H1 (cell line): Measurements from ENCODE around the gene FSIP1. TPM values are rescaled to one million over a fixed set of nuclear protein-coding genes. Genes with fewer than 3 reads are reported as not detected.
A peak's percentile ranks its signal among the peaks of the same experiment; 100 is the strongest.

Source experiments
- CTCF ChIA-PET: fragments of 300-600 bp; sonication (Branson Sonifier 250); formaldehyde crosslinking; loops from one replicate; lab custom pipeline; 2021; ENCODE audit not compliant: partially characterized antibody; lab: Charles Lee
- POLR2A ChIA-PET: fragments of 300-600 bp; sonication (Branson Sonifier 250); formaldehyde crosslinking; loops from one replicate; lab custom pipeline; 2021; ENCODE audit warnings: inconsistent platforms; ENCODE audit not compliant: partially characterized antibody; lab: Charles Lee
- DNase-seq, 2 experiments: peaks; one replicate each; pipeline versions ENCODE4 v3.0.0 to v3.0.0-alpha.2; 2010 to 2022; ENCODE audit warnings: low spot score in 2 of 2, low read depth in 1 of 2, mixed read lengths in 1 of 2
- FAIRE-seq: peaks from 2 replicates; lab custom pipeline; 2011; peaks lifted over from hg19 to GRCh38; lab: Jason Lieb, UNC
- H2AFZ ChIP-seq: 2 replicates; pipeline ENCODE4 v1.8.1; 2012; ENCODE audit warnings: low read length, inconsistent platforms
- H2AK5ac ChIP-seq: 2 replicates; pipeline ENCODE4 v1.6.1; 2013; ENCODE audit warnings: low read depth, low read length
- H2BK120ac ChIP-seq: replicated peaks from 2 replicates; pipeline ENCODE3; 2013; ENCODE audit warnings: low read depth, low read length, inconsistent platforms
- H2BK12ac ChIP-seq: 2 replicates; pipeline ENCODE4 v1.6.1; 2013; ENCODE audit warnings: low read depth, low read length
- H2BK15ac ChIP-seq: 2 replicates; pipeline ENCODE4 v1.6.1; 2013; ENCODE audit warnings: low read length
- H2BK20ac ChIP-seq: 2 replicates; pipeline ENCODE4 v1.6.1; 2013; ENCODE audit warnings: low read length
- H2BK5ac ChIP-seq: 2 replicates; pipeline ENCODE4 v1.6.1; 2013; ENCODE audit warnings: low read depth, low read length
- H3K14ac ChIP-seq: 2 replicates; pipeline ENCODE4 v1.6.1; 2013; ENCODE audit warnings: inconsistent platforms; ENCODE audit not compliant: insufficient read length
- H3K18ac ChIP-seq: 2 replicates; pipeline ENCODE4 v1.6.1; 2013; ENCODE audit warnings: low read length; ENCODE audit errors: extremely low read depth
- H3K23ac ChIP-seq: 2 replicates; pipeline ENCODE4 v1.6.1; 2013; ENCODE audit warnings: inconsistent platforms; ENCODE audit not compliant: insufficient read length
- H3K23me2 ChIP-seq: 2 replicates; pipeline ENCODE4 v1.6.1; 2013; ENCODE audit warnings: low read depth, low read length
- H3K27ac ChIP-seq: 2 replicates; pipeline ENCODE4 v1.6.1; 2011; ENCODE audit warnings: low read depth, low read length, inconsistent platforms
- H3K27me3 ChIP-seq, 4 experiments: replicated peaks in 1 of 4; 1 replicate in 1 of 4; 2 replicates in 3 of 4; pipeline versions ENCODE4 v1.6.1 to v1.8.1; 2011 to 2013; ENCODE audit warnings: low read length in 3 of 4, mild to moderate bottlenecking in 3 of 4, inconsistent platforms in 2 of 4, mixed read lengths in 2 of 4, moderate library complexity in 1 of 4; ENCODE audit not compliant: control insufficient read depth in 3 of 4, insufficient read depth in 3 of 4; ENCODE audit errors: extremely low read depth in 1 of 4
- H3K36me3 ChIP-seq, 4 experiments: 2 replicates each; pipeline versions ENCODE4 v1.6.1 to v1.8.1; 2011 to 2013; ENCODE audit warnings: mild to moderate bottlenecking in 4 of 4, low read length in 3 of 4, moderate library complexity in 2 of 4, control low read depth in 1 of 4, inconsistent platforms in 1 of 4; ENCODE audit not compliant: insufficient read depth in 4 of 4, control insufficient read depth in 2 of 4
- H3K4ac ChIP-seq: replicated peaks from 2 replicates; pipeline ENCODE3; 2013; ENCODE audit warnings: low read length, low read depth, mixed read lengths, inconsistent platforms; ENCODE audit not compliant: insufficient read length
- H3K4me1 ChIP-seq, 4 experiments: replicated peaks in 1 of 4; 1 replicate in 1 of 4; 2 replicates in 3 of 4; pipeline versions ENCODE4 v1.6.1 to v1.8.1; 2011 to 2013; ENCODE audit warnings: low read length in 3 of 4, inconsistent platforms in 2 of 4, mixed read lengths in 1 of 4; ENCODE audit not compliant: insufficient read depth in 4 of 4, control insufficient read depth in 3 of 4
- H3K4me2 ChIP-seq, 2 experiments: 2 replicates each; pipeline versions ENCODE4 v1.6.1 to v1.8.1; 2011 to 2013; ENCODE audit warnings: low read depth in 2 of 2, low read length in 2 of 2, control low read depth in 1 of 2, inconsistent platforms in 1 of 2, mild to moderate bottlenecking in 1 of 2; ENCODE audit not compliant: insufficient read depth in 1 of 2
- H3K4me3 ChIP-seq, 4 experiments: fragments of 200-600, 300-600 bp in 1 of 4; sonication (generic), shearing (Covaris generic), sonication (Bioruptor Twin) in 1 of 4; 2 replicates each; pipeline versions ENCODE4 v1.5.1 to v1.8.1; 2011 to 2016; ENCODE audit warnings: low read length in 4 of 4, low read depth in 3 of 4, control low read depth in 2 of 4, inconsistent platforms in 2 of 4, mild to moderate bottlenecking in 2 of 4, mixed read lengths in 1 of 4, moderate library complexity in 1 of 4; ENCODE audit not compliant: insufficient read depth in 2 of 4; ENCODE audit errors: extremely low read depth in 1 of 4
- H3K56ac ChIP-seq: replicated peaks from 2 replicates; pipeline ENCODE3; 2013; ENCODE audit warnings: low read depth, mild to moderate bottlenecking, mixed read lengths, low read length, inconsistent platforms; ENCODE audit not compliant: insufficient read length
- H3K79me1 ChIP-seq: 2 replicates; pipeline ENCODE4 v1.6.1; 2013; ENCODE audit warnings: low read depth, low read length, control low read depth
- H3K79me2 ChIP-seq, 2 experiments: 2 replicates each; pipeline versions ENCODE4 v1.6.1 to v1.8.1; 2012 to 2013; ENCODE audit warnings: low read length in 2 of 2, mild to moderate bottlenecking in 2 of 2, inconsistent platforms in 1 of 2; ENCODE audit not compliant: insufficient read depth in 2 of 2, control insufficient read depth in 1 of 2
- H3K9ac ChIP-seq, 4 experiments: replicated peaks in 1 of 4; 1 replicate in 1 of 4; 2 replicates in 3 of 4; pipeline versions ENCODE4 v1.6.1 to v1.8.1; 2011 to 2013; ENCODE audit warnings: low read depth in 3 of 4, low read length in 3 of 4, control low read depth in 2 of 4, mild to moderate bottlenecking in 2 of 4, moderate library complexity in 2 of 4, inconsistent platforms in 1 of 4; ENCODE audit errors: extremely low read depth in 1 of 4
- H3K9me3 ChIP-seq, 2 experiments: 2 replicates each; pipeline versions ENCODE4 v1.6.1 to v1.8.1; 2012 to 2013; ENCODE audit warnings: mild to moderate bottlenecking in 2 of 2, moderate library complexity in 2 of 2, control low read depth in 1 of 2, inconsistent platforms in 1 of 2, low read depth in 1 of 2, low read length in 1 of 2, mixed read lengths in 1 of 2; ENCODE audit not compliant: insufficient read depth in 2 of 2
- H4K20me1 ChIP-seq, 2 experiments: replicated peaks in 1 of 2; 2 replicates each; pipeline versions ENCODE3 to v1.8.1; 2011 to 2013; ENCODE audit warnings: inconsistent platforms in 2 of 2, low read length in 2 of 2, mild to moderate bottlenecking in 1 of 2; ENCODE audit not compliant: insufficient read depth in 2 of 2, control insufficient read depth in 1 of 2
- H4K5ac ChIP-seq: 2 replicates; pipeline ENCODE4 v1.6.1; 2013; ENCODE audit warnings: low read length, low read depth, mixed read lengths, inconsistent platforms; ENCODE audit not compliant: insufficient read length
- H4K8ac ChIP-seq: 2 replicates; pipeline ENCODE4 v1.8.0; 2013; ENCODE audit warnings: mild to moderate bottlenecking, moderate library complexity, low read length, inconsistent platforms; ENCODE audit not compliant: insufficient read depth; ENCODE audit errors: extremely low read depth
- H4K91ac ChIP-seq: replicated peaks from 2 replicates; pipeline ENCODE3; 2013; ENCODE audit warnings: low read length, mixed read lengths, inconsistent platforms; ENCODE audit not compliant: insufficient read length
- CHD2 ChIP-seq: IDR thresholded peaks from 2 replicates; pipeline ENCODE4 v1.6.1; 2012; ENCODE audit warnings: low read length, improper control_type of control experiment
- POLR2A ChIP-seq, 2 experiments: IDR thresholded peaks; 1 replicate in 1 of 2; 2 replicates in 1 of 2; pipeline ENCODE4 v1.6.1; 2011; ENCODE audit warnings: low read depth in 2 of 2, low read length in 2 of 2, mild to moderate bottlenecking in 2 of 2; ENCODE audit errors: control extremely low read depth in 1 of 2
- POLR2AphosphoS5 ChIP-seq: IDR thresholded peaks from 2 replicates; pipeline ENCODE4 v1.6.1; 2011; ENCODE audit warnings: low read depth, low read length
- SAP30 ChIP-seq: fragments of 300-600 bp; sonication (generic); IDR thresholded peaks from 2 replicates; pipeline ENCODE4 v1.7.1; 2012; ENCODE audit warnings: low read length, moderate library complexity, mild to moderate bottlenecking, inconsistent platforms; ENCODE audit not compliant: insufficient read depth, insufficient replicate concordance
- TAF7 ChIP-seq: optimal IDR thresholded peaks from 2 replicates; pipeline ENCODE3; 2011; ENCODE audit warnings: low read depth, mild to moderate bottlenecking, inconsistent platforms, low read length, moderate library complexity, borderline replicate concordance
- WGBS, 2 experiments: shearing (Covaris generic) in 1 of 2; methylation state at CpG; one replicate each; pipeline versions ENCODE4 v1.1.6 to v1.1.7; 2013 to 2015; ENCODE audit warnings: low lambda C conversion rate in 2 of 2, mixed read lengths in 2 of 2, inconsistent platforms in 1 of 2, low coverage in 1 of 2, missing lambda C conversion rate in 1 of 2; ENCODE audit not compliant: insufficient replicate concordance in 2 of 2, insufficient coverage in 1 of 2, insufficient read length in 1 of 2; ENCODE audit errors: extremely low coverage in 1 of 2, missing lambda C conversion rate in 1 of 2; 5-methylcytosine and 5-hydroxymethylcytosine counted together
- polyA plus RNA-seq, 7 experiments: library from polyadenylated mRNA; depleted of rRNA in 3 of 7; stranded (reverse) in 5 of 7; unstranded in 2 of 7; fragments of >200 nt in 5 of 7; fragments of 200-250 nt in 2 of 7; gene quantifications; 1 replicate in 5 of 7; 2 replicates in 1 of 7; 4 replicates in 1 of 7; pipeline versions ENCODE4 v1.2.1 to v1.2.3, GENCODE V29; 2011 to 2013; ENCODE audit warnings: missing spikeins in 2 of 7, mixed read lengths in 2 of 7
- total RNA-seq: library from RNA; stranded (reverse); fragmentation: NEBNext Ultra II Directional; extraction: Animal tissue kit (Norgen Biotek cat#: 25700); gene quantifications from 2 replicates; pipeline ENCODE4 v1.2.1, GENCODE V29; 2021

Gene FSIP1
- total and polyA plus RNA-seq, 2 of the 8 experiments (the other 6 are each of a cell fraction or from before 2014, with no cell fraction given), result 0.18 to 1.3 TPM

GRCh38 chr15:39584266-39584659 is 198.4 kb downstream of the FSIP1 start:
- no peak overlapping the region for H3K56ac ChIP-seq
- H2BK5ac ChIP-seq, result no peak overlapping the region
- DNase-seq (no peak), FAIRE-seq (no peak)
- H3K4ac ChIP-seq, result no peak overlapping the region
- H3K4me1 ChIP-seq, result peaks cover 4 to 20% (median 9%) of the 10 kb centered on the region in 4 experiments
- POLR2A ChIA-PET, result interaction anchor here (6.3 kb wide), 1 partner anchor 12 kb away, joined by 117 read pairs; no protein-coding TSS in a partner anchor
- H2BK120ac ChIP-seq, result no peak overlapping the region
- H3K27me3 ChIP-seq, result peaks cover 0 to 2% (median 0%) of the 10 kb centered on the region in 4 experiments; a peak in 2 of 7 replicates
- H3K9me3 ChIP-seq, result no peaks in the 10 kb centered on the region
- H4K91ac ChIP-seq, result no peak overlapping the region
- H3K4me2 ChIP-seq, result no peak overlapping the region; a peak in 1 of 4 replicates
- TF ChIP-seq TAF7 (peak; percentile 0), POLR2AphosphoS5 (peak; percentile 23; the same call in 1 of the 2 replicates), CHD2 (no peak), SAP30 (no peak), POLR2A (IDR thresholded peaks at IDR 0.05; ENCODE audit: control extremely low read depth in 1 of 2, low read depth in 2 of 2, low read length in 2 of 2) (0 out of 3 replicates have a peak, but pooled peaks of 1 of the 2 experiments have one; percentile 24)
- H3K36me3 ChIP-seq, result peaks cover 44 to 67% (median 59%) of the 10 kb centered on the region in 4 experiments
- no peak overlapping the region for H3K9ac ChIP-seq
- H2BK20ac ChIP-seq, result no peak overlapping the region
- CTCF ChIA-PET, result interaction anchor here (0.6 to 3.5 kb wide), 8 partner anchors 10 to 864 kb away, joined by 3 to 11 read pairs (median 4); no protein-coding TSS in a partner anchor
- 0 out of 2 replicates have a peak, but pooled peaks cover 3% of the 10 kb centered on the region for H3K79me1 ChIP-seq
- H3K27ac ChIP-seq, result no peak overlapping the region
- WGBS, 2 experiments, result 94% methylated on average over 7 of the region's 7 CpGs; no CpG with 5 or more reads in 1 of the 2 experiments
- no peak overlapping the region for H3K18ac ChIP-seq
- peaks cover 10% of the 10 kb centered on the region for H3K23me2 ChIP-seq
- peaks cover 0 to 20% of the 10 kb centered on the region in 2 experiments; a peak in 2 of 4 replicates for H3K79me2 ChIP-seq
- peaks cover 0 to 2% of the 10 kb centered on the region in 2 experiments for H4K20me1 ChIP-seq
- H4K8ac ChIP-seq, result no peak overlapping the region
- no peak overlapping the region for H3K14ac ChIP-seq
- H2AFZ ChIP-seq, result no peak overlapping the region
- H3K23ac ChIP-seq, result no peak overlapping the region
- no peak overlapping the region for H2BK15ac ChIP-seq
- H4K5ac ChIP-seq, result no peak overlapping the region
- no peak overlapping the region for H2AK5ac ChIP-seq
- no peak overlapping the region for H3K4me3 ChIP-seq
- no peak overlapping the region for H2BK12ac ChIP-seq
